ENCODE results near the gene IL1RAPL2.
"Not testable (repeated sequence)": the region's sequence is repeated elsewhere in the genome, so short reads cannot be mapped to it uniquely, and the experiment has no call there.

The IL1RAPL2 gene

DNA sequence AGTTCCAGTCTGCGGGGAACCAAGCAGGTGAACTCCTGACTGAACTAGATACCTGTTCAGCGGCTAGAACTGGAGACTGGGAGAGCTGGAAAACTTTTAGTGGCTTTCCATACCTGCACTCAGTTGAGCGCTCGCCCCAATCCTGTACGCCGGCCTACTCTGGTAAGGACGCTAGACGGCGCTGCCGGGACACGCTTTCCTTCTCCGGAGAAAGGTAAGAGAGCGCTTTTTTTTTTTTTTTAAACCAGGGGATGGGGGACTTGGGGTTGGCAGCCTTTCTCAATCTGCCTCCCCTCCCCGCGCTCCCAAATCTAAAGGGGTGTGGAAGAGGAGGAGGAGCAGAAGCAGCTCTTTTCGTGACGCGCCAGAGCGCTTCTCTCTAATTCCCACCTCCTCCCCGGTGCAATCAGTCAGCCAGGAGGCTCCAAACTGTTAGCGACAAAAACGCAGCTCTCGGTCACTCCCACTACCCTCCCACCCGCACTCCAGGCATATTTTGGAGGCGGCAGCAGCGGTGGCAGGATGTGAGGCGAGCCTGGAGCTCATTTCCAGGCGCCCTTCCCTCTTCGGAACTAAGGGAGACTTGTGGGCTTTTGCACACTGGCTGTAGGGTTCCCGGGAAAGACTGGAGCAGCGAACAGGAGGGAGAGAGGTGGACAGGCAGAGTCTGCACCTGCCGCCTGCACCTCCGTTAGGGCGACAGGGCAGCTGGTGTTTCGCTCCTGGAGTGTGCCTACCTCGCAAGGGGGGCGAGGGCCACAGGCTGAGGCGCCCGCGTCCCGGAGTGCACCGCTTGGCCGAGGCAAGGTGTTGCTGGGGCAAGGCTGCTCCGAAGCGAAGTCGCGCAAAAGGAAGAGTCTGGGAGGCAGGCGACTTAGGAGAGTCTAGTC is at the start of gene IL1RAPL2:
Gene IL1RAPL2, plus strand, starts transcription at position 409 of the 890 bp plus-strand sequence.
- peak; percentile 44 for DNase-seq

DNA sequence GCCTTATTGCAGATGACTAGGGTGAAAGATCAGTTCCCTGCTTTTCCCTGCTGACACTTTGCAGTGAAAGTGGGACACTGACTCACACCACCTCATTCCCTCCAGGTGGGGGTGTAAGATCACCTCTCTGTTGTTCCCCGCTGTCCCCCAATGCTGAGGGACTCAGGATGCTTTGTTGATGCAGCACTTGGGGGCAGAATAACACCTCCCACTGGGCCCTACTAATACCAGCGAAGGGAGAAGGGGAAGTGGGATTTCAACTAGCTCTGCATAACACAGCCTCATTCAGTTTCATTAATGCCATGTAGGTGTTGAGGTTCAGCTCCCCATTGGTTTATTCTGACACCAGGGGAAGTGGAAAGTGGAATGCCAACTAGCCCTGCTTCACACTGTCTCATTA is 43.6 kb upstream of the IL1RAPL2 start:
- DNase-seq: no peak

DNA sequence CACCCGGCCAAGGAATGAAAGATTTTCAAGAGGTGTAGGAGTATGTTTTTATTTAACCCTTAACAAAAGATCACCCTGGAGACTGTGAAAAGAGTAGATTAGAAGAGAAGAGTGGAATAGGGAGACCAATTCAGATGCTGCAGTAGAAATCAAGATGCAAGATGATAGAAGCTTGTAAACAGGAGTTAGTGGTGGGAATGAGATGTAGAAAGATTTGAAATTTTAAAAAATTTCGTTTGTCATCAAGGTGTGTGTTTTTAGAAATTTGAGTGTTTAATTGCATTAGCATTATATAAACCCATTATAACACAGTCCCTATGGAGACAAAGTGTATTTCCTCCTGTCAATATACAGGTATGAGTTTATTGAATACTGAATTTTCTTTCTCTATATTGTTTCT is 42.1 kb upstream of the IL1RAPL2 start:
- DNase-seq: no peak

DNA sequence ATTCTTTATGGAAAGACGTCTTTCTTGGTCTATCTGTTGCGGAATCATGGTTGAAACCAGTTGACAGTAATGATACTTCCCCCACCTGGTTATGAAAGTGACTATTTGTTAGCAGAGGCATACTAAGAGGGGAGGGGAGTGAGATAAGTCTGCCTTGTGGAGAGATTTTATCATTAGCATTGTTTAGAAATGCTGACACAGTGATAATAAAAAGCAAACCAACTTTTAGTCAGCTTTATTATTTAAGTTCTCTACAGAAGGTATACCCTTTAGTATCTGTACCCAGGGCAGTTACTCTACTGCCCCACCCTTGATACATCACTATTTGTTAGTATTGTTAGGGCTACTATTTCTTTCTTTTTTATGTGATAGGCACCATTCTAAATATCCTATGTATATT is 26.9 kb upstream of the IL1RAPL2 start:
- no peak for DNase-seq

DNA sequence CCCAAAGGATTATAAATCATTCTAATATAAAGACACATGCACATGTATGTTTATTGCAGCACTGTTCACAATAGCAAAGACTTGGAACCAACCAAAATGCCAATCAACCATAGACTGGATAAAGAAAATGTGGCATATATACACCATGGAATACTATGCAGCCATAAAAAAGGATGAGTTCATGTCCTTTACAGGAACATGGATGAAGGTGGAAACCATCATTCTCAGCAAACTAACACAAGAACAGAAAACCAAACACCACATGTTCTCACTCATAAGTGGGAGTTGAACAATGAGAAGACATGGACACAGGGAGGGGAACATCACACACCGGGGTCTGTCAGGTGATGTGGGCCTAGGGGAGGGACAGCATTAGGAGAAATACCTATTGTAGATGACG is 23.6 kb upstream of the IL1RAPL2 start:
- not testable (repeated sequence) for DNase-seq

DNA sequence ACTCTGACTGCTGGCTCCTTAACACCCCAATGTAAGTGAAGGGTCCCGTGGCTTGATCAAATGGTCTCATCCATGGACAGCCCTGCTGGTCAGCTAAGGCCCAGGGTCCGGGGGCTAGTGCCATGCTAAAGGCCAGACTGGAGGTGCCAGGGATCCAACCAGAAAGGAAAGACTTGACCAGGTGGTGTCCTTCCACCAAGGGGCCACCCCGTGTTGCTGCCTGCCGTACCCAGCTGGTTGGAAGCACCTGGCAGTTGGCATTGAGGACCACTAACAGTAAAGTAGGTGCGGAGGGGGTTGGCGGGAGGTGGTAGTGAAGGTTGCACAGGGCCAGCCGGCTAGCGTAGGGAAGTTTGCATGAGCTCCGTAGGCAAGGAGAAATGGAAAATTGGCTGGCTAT is 1.7 kb upstream of the IL1RAPL2 start:
- DNase-seq: no peak

DNA sequence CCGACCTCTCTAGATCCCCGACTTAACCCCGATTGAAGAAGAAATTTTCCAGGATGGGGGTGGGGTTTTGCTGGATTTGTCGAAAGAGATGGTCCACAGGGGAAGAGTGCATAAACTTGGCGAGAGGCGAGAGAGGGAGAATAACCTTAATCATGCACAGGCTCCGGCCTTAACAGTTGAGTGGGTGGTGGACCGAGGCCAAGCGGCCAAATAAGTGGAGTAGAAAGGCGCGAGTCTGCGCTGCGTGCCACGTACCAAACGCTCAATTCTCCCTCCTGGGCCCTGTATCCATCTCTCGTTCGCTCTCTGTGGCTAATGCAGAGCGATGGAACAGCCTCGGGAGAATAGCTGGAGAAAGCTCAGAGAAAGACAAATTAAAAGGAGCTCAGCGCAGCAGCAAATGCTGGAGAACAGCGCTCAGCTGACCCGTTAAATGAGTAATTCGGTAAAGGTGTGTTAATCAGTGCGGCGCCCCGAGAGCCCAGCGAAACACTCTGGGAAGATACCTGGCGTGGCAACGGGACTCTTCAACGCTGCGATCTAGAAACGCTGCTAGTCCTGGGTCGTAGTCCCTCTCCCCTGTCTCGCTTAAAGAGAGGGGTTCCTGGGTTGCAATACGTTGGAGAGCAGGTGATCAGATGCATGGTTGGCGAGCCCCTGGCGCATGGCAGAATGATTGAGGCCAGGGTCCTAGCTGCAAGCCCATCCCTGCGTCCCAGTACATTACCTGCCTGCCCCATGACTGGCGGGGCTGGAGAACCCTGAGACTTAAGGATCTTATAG is 887 bp upstream of the IL1RAPL2 start:
- no peak for DNase-seq

DNA sequence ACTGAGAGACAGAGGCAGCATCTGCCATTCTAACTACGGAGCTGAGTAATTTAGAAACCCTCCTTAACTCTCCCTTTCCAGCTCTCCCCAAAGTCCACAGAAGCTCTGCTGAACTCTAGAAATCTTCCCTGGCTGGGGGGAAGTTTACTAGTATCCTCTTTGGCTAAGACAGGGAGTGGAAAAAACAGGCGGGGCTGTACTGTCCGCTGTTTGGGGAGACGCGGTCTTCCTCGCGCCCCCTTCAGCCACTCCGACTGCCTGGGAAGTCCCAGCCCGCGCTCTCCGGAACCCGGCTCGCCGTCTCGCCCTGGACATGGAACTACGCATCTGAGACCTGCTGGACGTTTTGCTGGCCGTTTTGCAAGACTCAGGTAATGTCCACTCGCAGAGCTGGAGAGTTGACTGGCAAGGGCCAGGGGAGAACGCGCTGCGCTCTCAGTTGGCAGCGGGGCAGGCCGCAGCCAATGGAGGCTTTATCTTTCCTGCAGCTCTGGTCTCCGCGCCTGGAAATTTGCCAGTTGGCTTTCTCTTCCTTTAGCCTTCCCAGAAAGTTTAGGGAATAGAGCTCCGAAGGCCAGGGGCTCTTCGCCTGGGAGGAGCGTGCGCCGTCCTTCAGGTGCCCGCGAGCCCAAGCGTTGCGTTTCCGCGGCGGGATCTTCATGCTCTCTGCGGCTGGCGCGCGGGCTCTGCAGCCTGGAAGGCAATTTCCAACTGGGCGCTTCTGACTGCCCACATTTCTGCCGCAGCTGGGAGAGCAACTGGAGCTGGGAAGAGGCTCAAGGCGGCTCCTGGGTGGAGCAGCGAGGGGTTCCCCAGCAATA is 892 bp downstream of the IL1RAPL2 start:
- no peak for DNase-seq

DNA sequence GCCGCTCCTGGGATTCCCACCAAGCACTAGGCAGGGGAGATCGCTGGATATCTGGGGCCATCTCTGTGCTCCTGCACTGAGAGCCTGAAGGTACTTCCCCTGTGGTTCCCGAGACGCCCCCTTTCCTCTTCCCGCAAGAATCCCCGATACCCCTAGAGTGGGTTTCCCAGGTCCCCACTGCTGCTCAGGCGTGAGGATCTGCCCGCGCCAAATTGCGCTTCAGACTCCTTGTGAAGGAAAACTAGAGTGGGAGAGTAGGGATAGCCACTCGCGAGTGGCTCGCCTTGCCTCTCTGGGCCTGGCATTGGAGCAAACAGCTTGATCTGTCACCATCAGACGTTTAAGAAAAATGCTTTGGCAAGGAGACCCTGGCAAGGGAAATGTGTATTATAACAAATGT is 1.5 kb downstream of the IL1RAPL2 start:
- DNase-seq: no peak

DNA sequence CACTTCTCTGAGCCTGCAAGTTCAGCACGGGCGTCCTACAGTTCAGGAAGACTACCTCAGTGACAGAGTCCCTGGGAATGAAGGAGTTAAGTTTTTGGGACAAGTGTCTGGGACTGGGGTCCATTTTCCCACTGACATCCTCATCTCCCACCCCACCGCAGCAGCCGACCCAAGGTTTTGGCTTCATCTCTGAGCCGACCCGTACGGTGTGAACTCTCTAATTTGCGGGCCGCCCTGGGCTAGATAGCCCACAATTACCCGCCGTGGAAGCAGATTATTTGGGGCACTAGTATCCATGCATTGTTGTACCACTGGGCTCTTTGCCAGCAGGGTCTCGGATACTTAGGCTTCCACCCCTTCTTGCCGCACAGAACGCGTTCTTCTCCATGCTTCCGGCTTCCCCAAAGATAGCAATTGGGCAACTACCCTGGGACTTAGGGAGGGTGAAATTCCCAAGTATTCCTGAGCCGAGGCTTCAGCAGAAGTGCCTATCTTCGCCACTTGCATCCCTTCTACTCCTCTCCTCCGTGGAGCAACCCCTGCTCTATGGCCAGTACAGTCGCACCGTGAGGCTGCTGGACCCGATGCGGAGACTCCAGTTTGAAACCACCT is 2.4 kb downstream of the IL1RAPL2 start:
- DNase-seq: no peak

DNA sequence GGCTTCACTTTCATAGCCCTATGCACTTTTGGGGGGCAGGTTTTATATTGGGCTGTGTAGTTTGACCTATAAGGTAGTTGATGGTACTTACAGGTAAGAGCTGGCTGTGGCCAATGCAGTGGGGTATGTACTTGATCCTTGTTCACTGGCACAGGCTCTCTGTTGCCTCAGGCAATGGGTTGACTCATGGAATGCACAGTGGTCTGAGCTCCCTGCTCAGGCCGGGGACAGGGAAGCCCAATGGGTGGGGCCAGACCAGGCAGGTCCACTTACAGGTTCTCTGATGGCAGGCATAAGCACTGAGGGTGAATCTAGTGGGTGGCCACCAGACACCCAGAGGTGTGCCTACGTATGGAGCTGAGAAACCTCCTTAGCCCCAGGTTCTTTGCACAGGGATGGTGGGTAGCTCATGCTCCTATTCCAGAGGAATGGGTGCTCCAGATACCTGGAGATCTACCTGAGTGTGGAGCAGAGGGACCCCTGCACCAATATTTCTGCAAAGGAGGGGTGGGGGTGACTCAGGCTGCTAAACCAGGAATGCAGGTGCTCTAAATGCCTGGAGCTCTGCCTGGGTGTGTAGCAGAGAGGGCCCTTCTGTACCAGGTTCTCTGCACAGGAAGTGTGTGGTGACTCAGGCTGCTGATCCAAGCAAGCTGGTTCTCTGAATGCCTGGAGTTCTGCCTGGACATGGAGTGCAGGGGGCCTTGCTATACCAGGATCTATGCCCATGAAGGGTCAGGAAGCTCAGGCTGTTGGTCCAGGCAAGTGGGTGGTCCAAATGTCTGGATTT is 52.3 kb downstream of the IL1RAPL2 start:
- no peak for DNase-seq

DNA sequence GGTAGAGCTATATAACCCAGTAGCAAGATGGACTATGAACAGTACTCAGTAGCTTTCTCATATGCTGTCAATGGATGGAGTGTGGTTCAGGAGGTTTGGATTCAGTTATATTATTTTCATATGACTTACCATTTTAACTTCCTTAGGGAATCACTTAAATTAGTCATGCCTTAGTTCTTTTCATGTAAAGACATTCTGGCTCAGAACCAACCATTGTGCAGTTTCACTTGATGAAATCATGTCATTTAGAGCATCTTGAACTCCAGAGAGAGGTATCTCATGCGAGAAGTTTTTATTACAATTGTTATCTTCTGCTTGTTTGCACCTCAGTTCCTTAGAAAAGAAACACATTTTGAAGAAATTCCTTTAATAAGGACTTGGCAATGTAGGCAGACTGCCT is 55.8 kb downstream of the IL1RAPL2 start:
- DNase-seq: no peak

DNA sequence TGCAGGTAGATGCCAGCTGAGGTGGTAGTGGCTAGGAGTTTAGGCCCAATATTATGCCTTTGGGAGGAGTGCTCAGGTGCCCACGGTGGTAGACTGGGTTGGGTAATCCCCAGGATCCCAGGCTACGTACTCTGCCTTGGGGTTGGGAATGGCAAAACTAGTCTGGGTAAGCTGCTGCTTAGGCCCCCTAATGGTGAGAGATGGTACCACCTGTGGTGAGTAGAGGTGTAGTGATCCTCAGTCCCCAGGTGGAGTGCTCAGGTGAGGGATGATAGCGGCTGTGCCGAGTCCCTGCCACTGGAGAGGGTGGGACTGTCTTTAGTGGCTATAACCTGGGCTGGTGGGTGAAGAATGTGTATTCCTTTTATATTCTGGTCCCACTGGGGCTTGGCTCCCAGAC is 75.2 kb downstream of the IL1RAPL2 start:
- DNase-seq: no peak

DNA sequence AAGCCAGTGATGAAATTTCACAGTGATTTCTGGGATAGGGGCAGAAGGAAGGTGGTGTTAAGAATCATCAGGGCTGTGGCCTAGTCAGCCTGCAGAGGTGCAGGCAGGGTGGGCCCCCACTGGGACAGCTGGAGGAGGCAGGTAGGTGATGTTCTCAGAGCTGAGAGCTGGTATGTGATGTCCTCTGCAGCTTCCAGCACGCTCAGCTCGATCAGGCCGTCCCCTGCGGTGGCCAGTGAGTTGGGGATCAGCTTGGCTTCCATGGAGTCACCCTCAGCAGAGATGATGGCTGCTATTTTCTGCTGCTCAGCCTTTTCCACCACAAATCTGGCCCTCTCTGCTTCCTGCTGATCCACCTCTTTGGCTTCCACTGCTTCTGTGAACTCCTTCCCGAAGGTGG is 81.1 kb downstream of the IL1RAPL2 start:
- DNase-seq: no peak

DNA sequence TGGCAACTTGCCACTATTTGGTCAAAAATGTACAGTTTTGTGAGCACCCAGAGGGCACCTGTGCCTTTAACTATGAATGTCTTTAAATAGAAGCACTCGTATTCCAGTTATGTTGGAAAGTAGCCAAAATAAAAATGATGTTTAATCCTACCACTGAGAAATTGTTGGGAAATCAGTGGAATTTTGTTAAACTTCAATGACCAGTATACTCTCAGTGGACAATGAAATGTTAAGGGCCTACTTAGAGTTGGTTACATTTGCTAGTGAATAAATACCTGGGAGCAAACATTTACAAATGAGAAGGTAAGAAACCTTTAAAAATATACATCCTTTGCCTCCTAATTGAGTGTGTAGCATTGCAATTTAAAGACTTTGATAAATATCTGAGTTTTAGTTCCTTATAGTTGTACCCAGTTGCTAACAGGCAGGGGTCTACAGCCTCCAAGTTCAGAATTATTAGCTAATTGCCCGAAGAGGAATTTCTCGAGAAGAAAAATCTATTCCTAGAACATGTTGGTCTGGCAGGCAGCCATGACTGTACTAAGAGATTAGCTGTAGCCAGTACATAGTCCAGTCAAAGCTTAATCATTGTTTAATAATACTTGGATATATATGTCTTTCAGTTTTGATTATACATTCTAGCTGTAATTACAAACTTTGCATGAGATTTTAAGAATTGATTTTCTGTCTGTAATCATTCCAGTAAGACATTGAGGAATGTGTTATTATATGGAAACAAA is 93.2 kb downstream of the IL1RAPL2 start:
- DNase-seq: no peak

DNA sequence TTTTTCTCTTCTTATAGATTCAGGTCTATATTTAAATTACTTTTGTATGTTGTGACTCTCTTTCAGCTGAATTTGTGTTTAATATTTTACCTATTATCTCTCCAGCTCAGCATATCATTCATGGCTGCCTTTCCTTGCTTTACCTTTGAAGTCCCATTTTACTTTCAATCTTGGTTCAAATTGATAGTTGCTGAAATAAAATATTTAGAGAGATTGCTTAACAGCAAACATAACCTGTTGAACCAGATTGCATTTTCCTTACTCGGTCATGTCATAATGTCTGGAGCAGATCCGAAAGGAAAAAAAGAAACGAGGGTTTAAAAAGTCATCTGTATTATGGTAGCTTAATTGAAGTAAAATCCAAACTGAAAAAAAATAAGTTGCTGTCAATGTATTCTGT is 94.1 kb downstream of the IL1RAPL2 start:
- DNase-seq: no peak

DNA sequence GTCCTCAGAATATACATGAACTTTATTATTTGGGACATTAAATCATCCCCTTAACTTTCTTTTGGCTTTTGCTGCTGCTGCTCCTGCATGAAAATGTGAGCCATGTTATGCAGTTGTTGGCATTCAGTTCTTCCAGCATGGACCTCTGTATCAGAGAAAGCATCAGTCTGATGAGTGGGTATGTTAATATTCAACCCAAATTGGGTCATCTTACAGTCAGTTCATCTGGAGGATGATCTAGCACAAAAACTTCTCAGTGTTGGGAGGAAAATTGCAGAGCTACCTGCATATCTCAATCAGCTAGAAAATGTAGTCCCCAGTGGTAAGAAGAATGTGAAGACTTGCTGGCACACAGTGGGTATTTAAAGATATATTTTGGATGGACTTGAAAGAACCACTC is 96.7 kb downstream of the IL1RAPL2 start:
- DNase-seq: no peak

DNA sequence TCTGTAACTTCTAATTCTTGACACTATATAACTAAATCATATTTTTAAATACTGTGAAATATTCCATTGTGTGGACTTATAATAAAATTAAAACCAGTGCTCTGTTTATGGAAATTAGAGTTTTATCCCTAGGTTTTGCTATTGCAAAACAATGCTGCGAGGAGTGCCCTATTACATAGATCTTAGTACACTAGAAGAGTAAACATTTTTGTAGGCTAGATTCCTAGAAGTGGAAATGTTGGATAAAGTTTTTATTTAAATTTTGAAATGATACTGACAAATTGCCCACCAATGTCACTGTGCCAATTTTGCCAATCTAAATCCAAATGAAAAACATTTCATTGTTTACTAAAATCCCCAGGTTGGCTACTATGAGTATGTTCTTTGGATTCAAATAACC is 99.7 kb downstream of the IL1RAPL2 start:
- DNase-seq: no peak

DNA sequence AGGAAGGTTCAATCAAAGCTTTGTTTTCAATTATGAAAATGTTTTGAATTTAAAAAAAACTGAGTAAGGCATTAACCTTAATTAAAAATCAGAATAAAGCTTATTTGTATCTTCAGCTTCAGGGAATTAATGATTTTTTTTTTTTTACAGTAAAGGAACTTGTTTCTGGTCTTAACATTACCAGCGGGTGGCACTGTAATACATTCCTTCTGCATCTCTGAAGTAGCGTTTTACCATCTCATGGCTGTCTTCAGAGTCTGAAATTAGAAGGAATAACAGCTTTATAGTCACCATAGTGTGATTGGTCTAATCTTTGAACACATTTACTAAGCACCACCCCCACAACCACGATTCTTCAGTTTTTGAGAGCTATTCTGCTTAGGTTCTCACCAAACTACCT is 102.6 kb downstream of the IL1RAPL2 start:
- peak; percentile 22 for DNase-seq

DNA sequence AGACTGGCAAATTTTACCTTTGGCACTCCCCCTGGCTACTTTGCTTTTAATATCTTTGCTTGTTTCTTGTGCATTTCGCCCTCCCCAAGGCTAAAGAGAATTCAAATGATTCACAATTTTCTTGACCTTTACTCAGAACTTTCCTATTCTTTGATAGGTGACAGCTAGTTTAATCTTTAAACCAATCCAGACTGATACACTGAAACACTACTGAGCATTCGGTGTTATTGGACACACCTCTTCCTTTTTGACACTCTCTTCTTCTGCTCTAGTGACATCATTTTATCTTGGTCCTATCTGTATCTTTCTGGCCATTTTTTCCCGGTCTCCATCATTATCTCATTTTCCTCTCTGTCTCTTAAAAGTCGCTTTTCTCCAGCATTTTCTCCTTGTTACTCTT is 103.1 kb downstream of the IL1RAPL2 start:
- no peak for DNase-seq

DNA sequence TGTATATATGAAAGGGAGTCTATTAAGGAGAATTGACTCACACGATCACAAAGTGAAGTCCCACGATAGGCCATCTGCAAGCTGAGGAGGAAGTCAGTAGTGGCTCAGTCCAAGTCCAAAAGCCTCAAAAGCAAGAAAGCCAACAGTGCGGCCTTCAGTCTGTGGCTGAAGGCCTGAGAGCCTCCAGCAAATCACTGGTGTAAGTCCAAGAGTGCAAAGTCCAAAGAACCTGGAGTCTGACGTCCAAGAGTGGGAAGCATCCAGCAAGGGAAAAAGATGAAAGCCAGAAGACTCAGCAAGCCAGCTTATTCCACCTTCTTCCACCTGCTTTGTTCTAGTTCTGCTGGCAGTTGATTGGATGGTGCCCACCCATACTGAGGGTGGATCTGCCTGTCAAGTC is 104.1 kb downstream of the IL1RAPL2 start:
- no peak for DNase-seq
